NCI-H2171 (cell line): ENCODE data around the gene CPEB1.

Experiments used
- DNase-seq: peaks from one replicate; lab custom pipeline; 2025; lab: John Stamatoyannopoulos, UW

Gene CPEB1

DNA sequence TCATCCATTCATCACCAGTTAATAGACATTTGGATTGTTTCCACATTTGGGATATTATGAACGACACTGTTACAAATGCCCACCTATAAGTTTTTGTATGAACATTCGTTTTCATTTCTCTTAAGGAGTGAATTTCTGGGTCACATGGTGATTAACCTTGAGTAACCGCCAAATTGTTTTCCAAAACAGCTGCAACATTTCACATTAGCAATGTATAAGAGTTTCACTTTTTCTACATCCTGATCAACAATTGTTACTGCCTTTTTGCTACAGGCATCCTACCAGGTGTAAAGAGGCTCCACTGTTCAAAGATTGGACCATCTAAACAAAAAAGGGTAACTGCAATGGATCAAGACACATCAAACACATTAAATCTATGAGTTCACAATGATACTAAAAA is 52.0 kb downstream of the CPEB1 start:
- DNase-seq: no peak

DNA sequence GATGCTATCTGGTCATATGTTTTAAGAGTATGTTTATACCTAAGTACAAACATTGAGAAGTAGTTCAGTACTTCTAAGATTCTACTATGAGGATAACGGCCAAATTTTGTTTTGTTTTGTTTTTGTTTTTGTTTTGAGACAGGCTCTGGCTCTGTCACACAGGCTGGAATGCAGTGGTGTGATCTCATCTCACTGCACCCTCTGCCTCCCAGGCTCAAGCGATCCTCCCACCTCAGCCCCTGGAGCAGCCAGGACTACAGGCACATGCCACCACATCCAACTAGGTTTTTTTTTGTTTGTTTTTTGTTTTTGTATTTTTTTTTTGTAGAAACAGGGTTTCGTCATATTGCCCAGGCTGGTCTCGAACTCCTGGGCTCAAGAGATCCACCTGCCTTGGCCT is 59.4 kb downstream of the CPEB1 start:
- no peak for DNase-seq

DNA sequence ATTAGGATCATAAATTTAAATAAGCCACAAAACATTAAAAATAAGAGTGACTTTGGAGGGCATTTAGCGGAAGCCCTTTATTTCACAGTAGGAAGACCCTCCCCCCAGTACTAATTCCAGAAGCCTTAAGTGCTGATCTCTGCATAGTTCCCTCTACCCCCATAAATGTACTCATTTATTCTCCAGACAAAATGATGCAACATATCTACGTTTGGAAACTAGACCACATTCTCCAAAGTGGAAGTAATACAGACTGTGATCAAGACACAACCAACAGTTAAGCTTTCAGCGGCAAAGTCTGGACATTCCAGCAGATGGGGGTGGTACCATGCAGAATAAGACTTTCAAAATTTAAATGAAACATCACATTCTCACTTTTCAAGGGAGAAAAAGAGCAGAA is 62.1 kb downstream of the CPEB1 start:
- DNase-seq: no peak

DNA sequence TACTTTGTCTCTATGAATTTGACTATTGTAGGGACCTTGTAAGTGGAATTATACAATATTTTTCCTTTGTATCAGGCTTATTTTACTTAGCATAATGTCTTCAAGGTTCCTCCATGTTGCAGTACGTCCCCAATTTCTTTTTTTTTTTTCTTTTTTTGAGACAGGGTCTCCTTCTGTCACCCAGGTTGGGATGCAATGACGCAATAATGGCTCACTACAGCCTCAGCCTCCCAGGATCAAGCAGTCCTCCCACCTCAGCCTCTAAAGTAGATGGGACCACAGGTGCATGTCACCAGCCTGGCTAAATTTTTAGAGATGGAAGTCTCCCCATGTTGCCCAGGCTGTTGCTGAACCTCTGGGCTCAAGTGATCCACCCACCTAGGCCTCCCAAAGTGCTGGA is 66.5 kb downstream of the CPEB1 start:
- no peak for DNase-seq

DNA sequence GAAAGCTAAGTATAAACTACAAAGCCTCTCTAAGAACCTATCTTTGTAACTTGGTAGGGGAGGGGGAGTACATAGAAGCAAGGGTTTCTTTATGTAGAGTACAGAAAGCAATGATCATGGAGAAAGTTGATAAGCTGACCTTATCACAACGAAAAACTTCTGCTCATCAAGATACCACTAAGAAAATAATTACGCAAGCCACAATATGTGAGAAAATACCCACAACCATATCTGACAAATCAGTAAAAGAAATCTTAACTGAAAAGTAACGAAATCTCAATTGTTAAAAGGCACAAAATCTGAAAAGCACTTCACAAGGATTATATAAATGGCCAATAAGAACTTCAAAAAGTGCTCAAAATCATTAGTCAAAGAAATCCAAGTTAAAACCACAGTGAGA is 71.8 kb downstream of the CPEB1 start:
- no peak for DNase-seq

DNA sequence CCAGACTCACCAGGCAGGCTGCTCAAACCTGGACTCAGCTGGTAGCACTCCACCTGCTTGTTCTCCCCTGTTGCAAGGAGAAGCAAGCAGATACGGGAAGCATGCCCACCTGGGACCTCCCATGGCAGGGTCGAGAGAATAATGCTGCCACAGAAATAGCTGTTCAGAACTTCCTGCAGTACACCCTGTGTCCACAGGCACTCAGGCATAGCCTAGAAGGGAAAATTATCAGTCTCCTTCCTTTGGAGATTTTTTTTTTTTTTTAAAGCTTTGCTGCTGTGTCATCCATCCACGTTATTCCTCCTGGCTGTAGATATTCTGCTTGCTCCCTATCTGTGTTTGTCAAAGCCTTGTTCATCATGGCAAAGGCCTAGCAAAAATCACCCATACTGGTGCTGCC is 74.2 kb downstream of the CPEB1 start:
- DNase-seq: no peak

DNA sequence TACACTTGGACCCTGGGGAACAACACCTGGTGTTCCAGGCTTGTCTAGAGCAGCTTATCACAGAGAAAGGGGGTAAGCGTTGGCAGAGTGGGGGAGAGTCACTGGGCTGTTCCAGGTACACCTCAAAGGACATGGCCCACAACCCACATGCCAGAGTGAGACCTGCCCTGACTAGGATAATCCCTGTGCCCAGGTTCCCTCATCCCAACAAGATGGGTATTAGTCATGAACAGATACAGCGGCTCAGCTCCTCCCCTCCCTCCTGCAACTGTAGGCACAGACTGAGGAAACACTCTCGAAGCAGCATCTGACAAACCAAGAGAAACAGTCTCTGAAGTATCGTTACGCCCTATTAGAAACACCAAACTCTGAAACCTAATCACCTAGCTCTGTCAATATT is 74.9 kb downstream of the CPEB1 start:
- DNase-seq: no peak

DNA sequence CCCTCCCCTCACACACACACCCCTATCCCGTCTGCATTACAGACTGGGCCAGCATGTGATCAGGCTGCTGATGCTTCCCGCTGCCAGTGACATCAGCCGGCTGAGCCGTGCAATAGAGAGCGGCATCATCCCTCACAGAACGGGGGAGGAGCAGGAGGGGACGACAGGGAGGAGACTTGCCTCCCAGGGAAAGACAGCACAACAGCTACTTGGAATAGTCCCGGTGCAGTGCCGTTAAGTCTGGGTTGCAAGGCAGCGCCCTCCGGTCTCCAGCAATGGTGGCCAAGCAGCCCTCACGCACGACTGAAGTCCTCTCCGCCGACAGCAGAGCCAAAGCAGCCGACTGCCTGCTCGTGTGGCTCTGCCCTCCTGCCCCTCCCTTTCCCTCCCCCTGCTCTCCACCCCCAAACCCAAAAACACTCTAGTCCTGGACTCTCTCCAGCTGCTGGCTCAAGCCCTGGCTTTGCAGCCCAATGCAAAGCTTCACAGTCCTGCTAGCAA is 75.4 kb downstream of the CPEB1 start:
- DNase-seq: peak; percentile 54

DNA sequence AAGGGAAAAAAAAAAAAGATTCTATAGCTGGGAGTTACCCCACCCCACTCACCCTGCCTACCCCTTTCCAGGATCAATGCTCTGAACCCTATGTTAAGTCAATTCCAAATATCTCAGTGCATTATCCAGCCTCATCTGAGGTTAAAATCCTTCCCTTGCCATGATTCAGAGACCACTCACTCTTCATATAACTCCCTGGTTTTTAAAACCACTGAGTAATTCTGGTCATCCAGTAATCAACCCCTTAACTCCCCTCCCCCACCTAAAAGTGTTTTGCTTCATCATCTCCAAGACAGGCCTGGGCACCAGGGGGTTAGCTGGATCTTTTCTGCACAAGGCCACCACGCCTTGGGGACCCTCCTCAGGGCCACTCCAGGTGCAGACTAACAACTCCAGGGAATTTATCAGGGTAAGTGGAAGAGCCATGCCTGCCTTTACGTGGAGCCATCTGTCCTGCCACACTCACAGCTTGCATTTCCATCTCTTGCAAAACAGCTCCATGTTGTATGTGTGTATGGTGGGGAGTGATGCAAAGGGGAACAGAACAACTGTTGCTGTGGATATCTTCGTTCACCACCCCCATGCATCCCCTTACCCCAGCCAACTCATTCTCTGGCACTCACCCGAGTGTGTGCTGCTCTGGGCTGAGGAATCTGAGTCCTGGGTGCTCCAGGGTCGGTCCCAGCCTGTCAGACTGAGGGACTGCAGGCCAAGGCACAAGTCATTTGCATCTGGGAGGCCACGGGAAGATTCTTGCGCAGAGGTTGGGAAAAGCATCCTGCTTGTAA is 76.2 kb downstream of the CPEB1 start:
- peak; percentile 34 for DNase-seq

DNA sequence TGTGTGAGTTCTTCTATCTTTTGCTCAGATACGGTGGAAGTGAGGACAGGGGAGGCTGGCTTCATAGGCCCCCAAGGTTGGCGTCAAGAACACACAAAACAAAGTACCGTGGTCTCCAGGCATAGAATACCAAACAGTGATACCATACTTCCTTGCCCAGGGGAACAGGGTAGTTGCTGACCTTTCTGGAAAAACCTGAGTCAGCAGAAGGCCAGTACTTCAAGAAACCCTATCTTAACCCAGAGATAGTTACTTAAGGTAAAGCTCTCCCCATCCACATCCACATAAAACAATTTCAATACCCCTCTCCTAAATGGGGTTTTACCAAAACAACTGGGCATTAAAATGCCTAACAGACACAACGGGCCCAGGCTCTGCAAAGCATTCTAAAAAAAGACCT is 77.3 kb downstream of the CPEB1 start:
- no peak for DNase-seq

DNA sequence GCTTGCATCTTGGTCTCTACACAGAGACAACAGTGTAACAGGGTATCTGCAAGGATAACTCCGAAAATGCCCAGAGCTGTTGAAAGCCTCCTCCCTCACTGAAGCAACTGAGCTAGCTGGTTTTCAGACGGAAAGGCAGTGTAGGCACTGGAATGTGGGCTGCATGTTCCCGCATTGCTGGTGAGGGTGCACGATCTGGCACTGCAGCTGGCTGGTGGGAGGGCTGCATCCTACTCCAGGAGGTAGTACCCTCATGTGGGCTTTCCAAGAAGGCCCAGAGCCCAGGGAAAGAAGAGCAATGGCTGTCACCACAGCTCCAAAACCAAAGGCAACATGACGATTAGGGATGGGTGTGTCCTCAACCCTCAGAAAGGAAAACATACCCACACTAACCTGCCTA is 78.2 kb downstream of the CPEB1 start:
- DNase-seq: no peak

DNA sequence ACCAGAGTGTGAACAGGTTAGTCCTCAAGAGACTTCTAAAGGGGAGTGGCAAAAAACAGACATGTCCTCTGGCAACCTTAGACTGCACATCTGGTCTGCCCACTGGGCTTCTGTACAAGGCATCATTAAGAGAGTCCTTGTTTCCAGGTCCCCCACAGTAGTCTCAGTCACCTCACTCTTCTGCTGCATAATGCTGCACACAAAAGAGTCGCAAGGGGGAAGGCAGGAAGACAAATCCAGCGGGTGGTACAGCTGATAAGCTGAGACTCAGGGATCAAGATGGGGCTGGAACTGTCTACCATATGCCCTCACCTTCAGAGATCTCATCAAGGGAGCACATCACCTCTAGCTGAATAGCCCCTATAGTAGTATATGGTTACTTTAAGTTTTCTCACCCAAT is 79.5 kb downstream of the CPEB1 start:
- DNase-seq: no peak

DNA sequence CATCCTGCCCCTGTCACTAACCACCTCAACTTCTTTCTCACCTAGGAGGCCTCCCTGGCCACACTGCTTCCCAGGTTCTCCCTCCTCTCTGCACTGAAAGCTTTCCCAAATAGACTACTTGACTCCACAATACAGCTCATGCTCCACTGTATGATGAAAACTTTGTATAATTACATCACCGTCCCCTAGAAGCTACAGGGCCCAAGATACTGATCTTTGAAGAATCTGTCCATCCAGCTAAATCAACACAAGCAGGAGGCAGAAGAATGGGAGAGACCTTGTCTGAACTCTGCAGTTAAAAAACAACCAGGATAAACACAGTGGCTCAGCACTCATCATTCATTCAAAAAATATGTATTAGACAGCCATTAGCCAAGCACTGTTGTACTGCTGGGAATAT is 80.5 kb downstream of the CPEB1 start:
- no peak for DNase-seq

DNA sequence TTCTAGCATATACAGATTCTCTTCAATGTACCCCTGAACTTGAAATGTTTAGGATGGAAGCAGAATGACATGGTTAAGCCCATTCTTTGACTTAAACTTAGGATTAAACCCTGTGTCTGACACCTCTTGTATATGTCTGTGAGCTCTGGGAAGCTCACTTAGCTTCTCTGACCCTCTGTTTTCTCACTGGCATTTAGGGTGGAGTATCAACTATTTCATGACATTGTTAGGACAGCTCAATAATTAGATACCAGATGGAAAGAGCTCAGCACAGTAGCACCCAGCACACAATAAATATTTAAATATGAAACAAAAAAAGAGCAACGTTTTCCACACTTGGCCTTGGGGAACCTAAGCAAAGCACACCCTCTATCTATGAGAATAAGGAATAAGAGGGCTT is 88.7 kb downstream of the CPEB1 start:
- no peak for DNase-seq

DNA sequence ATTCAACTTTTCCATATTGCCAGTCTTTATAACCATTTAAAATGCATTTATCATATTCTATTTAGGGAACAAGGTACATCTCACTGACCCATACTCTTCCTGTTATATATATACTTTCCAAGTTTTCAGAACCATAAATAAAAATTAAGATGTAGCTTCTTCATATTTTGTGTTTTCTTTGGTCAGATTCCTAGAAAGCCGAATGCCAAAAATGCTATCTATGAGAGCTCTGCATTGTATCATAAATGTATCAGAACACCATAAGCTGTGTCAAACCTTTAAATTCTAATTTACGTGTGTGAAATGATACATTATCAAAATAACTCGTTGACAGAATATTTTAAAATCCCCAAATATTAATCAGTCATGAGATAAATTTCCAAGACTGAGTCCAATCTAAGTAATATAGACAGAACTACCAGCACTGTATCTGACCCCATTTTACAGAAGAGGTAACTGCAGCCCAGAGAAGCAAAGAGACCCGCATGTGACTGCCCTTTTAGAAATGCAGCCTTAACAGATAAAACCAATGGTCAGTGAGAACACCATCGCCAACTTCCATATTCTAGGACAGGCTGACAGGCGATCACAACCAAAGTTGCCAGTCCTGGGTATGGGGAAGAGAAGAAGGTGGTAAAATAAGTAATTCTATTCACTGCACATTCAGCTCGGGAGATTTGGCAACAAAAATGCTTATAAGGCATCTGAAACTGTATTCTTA is 90.7 kb downstream of the CPEB1 start:
- no peak for DNase-seq

DNA sequence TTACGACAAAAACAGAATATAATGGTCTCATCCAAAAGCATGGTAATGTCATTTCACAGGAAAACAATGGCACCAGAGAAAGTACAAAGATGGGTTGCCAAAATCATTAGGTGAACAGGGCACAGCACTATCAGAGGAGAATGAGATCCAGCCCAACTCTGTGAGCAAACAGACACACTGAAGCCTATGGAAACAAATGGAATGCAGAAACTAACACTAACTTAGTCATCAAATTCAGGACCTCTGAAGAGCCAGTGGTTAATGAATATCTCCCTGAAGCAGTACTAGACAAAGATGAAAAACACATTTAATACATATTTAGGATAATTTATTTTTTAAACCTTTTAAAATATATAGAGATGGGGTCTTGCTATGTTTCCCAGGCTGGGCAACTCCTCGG is 92.3 kb downstream of the CPEB1 start:
- no peak for DNase-seq

DNA sequence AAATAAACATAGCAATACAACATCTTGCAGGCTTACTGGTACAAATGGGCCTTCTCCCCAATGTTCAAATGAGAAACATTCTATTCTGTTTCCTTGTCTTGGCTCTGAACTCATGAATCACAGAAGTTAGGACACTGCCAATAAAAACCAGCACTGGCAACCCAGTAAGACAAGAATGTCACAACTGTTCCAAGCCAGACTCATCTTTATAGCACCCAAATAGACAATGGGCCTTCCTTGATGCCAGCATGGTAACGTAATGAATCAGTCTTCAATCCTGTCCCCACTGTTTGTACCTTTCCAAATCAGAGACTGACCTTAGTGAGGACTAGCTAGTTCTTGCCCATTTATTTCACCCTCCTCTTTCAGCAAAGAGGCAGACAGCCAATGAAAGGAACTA is 92.8 kb downstream of the CPEB1 start:
- DNase-seq: no peak

DNA sequence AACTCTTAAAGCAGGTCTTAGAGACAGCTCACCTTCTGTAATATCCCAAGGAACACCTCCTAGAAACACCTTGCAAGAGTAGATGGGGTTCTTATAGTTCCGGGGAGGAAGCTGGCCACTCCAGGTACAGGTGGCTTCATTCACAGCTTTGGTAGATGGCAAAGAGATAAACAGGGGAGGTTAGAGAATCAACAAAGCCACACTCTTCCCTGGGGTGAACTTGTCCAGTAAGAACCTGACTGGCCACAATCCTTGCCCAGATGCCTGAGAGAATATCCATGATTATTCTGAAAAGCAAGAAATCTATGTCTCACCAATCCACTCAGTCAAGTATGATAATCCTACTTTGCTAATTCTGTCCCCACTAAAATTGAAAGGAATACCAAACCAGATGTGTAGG is 93.3 kb downstream of the CPEB1 start:
- no peak for DNase-seq

DNA sequence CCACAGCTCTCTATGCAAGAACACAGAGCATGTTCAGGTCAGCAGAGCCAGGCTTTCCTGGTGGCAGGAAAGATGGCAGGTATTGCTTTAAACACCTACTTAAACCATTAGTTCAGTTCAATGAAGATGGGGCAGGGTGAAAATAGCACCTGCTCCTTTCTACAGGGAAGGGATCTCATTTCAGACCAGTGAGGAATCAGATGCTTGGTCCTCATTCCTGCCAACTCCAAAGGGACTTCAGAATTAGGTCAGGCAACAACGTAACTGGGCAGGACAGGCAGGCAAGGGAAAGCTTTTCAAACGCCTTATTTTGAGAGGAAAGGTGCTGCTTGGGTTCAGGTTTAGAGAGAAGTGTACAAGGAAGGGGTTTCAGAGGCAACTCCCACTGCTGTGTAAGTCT is 94.3 kb downstream of the CPEB1 start:
- DNase-seq: no peak

DNA sequence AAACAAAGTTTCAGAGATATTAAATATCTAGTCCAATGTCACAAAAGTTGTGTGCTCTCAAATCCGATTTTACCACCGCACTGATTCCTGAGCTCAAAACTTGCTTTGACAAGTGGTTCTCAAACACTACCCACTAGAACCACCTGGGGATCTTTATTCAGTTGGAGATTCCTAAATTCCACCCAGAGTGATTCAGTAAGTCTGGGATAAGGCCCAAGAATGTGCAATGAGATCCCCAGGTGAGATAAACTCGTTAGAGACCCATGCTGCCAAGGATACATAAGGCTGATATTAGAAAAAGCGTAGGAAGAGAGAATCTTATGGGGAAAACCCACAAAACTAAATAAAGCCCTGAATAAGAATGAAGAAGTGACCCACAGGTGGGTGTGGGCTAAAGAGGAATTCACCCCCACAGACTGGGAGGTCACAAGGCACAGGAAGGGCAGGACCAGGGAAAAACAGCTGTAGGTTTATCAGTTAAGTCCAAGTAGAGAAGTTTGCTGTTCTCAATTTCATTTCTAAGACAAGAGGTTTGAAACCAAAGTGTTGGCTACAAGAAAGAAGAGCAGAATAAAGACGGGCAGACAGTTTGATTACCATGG is 95.4 kb downstream of the CPEB1 start:
- DNase-seq: no peak

DNA sequence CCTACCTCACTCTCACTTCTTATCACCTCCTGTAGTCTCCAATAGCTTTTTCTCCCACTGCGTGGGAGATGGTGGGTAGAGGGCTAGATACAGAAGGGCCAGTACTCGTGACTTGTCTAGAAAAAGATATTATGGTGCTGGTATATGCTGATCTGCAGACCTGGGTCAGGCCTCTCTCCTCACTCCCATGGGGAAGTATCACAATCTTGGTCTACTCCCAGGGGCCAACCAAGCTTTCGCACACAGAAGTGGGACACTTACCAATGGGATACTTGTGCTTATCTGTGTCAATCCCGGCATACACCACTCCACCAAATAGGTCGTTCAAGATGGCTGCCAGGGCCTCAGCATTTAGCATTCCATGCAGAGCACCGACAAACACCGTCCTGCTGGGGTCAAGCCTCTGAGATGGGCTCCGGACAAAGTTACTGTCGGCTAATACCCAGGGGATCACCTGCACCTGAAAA is 97.9 kb downstream of the CPEB1 start:
- DNase-seq: no peak

DNA sequence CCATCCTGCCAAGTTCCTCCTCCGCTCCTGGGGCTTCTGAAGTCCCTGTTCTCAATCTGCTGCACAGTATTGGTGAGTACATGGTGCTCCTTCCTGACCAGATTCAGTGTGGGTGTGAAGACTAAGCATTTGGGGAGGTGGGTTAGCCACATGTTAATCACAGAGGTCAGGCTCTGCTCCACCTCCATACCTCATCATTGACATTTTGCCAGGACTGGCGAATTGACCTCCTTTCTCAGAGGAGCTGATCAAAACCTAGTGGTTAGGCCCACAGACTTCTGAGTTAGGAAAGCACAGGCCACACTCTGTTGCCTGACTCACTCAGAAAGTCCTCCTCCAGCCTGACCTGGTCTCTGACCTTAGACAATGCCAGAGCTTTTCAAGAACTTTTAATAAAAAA is 98.5 kb downstream of the CPEB1 start:
- DNase-seq: no peak

DNA sequence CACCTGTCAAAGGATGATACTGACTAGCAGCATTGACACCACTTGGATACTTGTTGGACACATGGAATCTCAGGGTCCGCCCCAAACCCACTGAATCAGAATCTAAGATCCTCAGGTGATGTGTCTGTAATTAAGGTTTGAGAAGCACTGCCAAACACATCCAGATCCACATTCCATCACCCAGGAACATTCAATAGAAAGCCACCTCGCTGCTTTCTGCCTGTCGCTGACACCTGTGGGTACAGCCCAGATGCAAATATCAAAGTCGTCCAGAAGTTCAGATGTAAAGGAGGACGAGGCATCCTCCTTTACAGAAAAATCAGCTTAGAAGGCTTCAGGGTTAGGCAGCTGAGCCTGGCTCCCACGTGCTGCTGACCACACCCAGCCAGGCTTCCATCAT is 101.7 kb downstream of the CPEB1 start:
- DNase-seq: no peak
